Chondrocyte (in vitro differentiated cells): Measurements from ENCODE around the gene PTGFRN. TPM values are rescaled to one million over a fixed set of nuclear protein-coding genes. Genes with fewer than 3 reads are reported as not detected.

Experiments used
- DNase-seq: peaks from one replicate; pipeline ENCODE4 v3.0.0; 2021; ENCODE audit warnings: mixed read lengths, low spot score
- H3K27ac Mint-ChIP-seq: one replicate; pipeline ENCODE4 v1.8.0; 2021; ENCODE audit warnings: mild to moderate bottlenecking, moderate library complexity, mixed read lengths; ENCODE audit not compliant: unreplicated experiment
- H3K27me3 Mint-ChIP-seq: 2 replicates; pipeline ENCODE4 v1.8.0; 2021; ENCODE audit warnings: low read depth, mixed read lengths
- H3K36me3 Mint-ChIP-seq: 2 replicates; pipeline ENCODE4 v1.8.0; 2021; ENCODE audit warnings: low read depth, mixed read lengths
- H3K4me1 Mint-ChIP-seq: 2 replicates; pipeline ENCODE4 v1.8.0; 2021; ENCODE audit warnings: low read depth, mild to moderate bottlenecking, mixed read lengths
- H3K4me3 Mint-ChIP-seq: one replicate; pipeline ENCODE4 v1.8.0; 2021; ENCODE audit warnings: mild to moderate bottlenecking, moderate library complexity, mixed read lengths; ENCODE audit not compliant: unreplicated experiment
- H3K9me3 Mint-ChIP-seq: 2 replicates; pipeline ENCODE4 v1.8.0; 2021; ENCODE audit warnings: low read depth, mixed read lengths
- CTCF ChIP-seq: fragments of 200-600 bp; sonication (generic); IDR thresholded peaks from 2 replicates; pipeline ENCODE4 v1.5.0; 2021; ENCODE audit warnings: antibody characterized with exemption, mild to moderate bottlenecking, moderate library complexity
- total RNA-seq: library from RNA; stranded (reverse); gene quantifications from 3 replicates; pipeline ENCODE4 v1.2.1, GENCODE V29; 2021

PTGFRN gene
- total RNA-seq, 1 donor from 2014 or later, result 117 TPM

- H3K36me3 Mint-ChIP-seq, result no peaks in the 10 kb centered on the region
- peaks cover 25% of the 10 kb centered on the region for H3K4me1 Mint-ChIP-seq
- no peaks in the 10 kb centered on the region for H3K27me3 Mint-ChIP-seq
- no peaks in the 10 kb centered on the region for H3K9me3 Mint-ChIP-seq
- no peak for TF ChIP-seq CTCF
- H3K27ac Mint-ChIP-seq, result peak overlapping the region; percentile 83
- H3K4me3 Mint-ChIP-seq, result no peak overlapping the region
- no peak for DNase-seq
Observed at GRCh38 chr1:117026361-117026760, 116.6 kb downstream of the PTGFRN start.

- Mint-ChIP-seq H3K36me3 (no peaks in the 10 kb centered on the region), H3K9me3 (no peaks in the 10 kb centered on the region), H3K4me1 (peaks cover 17% of the 10 kb centered on the region), H3K27me3 (no peaks in the 10 kb centered on the region), H3K27ac (no peak overlapping the region), H3K4me3 (no peak overlapping the region)
- no peak for TF ChIP-seq CTCF
- DNase-seq, result no peak
Observed at GRCh38 chr1:117029685-117030084, 120.0 kb downstream of the PTGFRN start.

- no peak overlapping the region for H3K4me3 Mint-ChIP-seq
- no peak for DNase-seq
- no peaks in the 10 kb centered on the region for H3K27me3 Mint-ChIP-seq
- TF ChIP-seq CTCF, result no peak
- no peaks in the 10 kb centered on the region for H3K9me3 Mint-ChIP-seq
- H3K36me3 Mint-ChIP-seq, result no peaks in the 10 kb centered on the region
- H3K4me1 Mint-ChIP-seq, result peaks cover 15% of the 10 kb centered on the region
- no peak overlapping the region for H3K27ac Mint-ChIP-seq
Observed at GRCh38 chr1:117030271-117030877, 120.7 kb downstream of the PTGFRN start.

GRCh38 chr1:117032266-117032665, 122.5 kb downstream of the PTGFRN start:
- TF ChIP-seq CTCF, result no peak
- H3K36me3 Mint-ChIP-seq, result no peaks in the 10 kb centered on the region
- no peaks in the 10 kb centered on the region for H3K27me3 Mint-ChIP-seq
- no peak overlapping the region for H3K4me3 Mint-ChIP-seq
- DNase-seq, result no peak
- H3K9me3 Mint-ChIP-seq, result no peaks in the 10 kb centered on the region
- no peak overlapping the region for H3K27ac Mint-ChIP-seq
- no peaks in the 10 kb centered on the region for H3K4me1 Mint-ChIP-seq

GRCh38 chr1:117032681-117033539, 123.2 kb downstream of the PTGFRN start:
- no peak for TF ChIP-seq CTCF
- no peak overlapping the region for H3K4me3 Mint-ChIP-seq
- no peaks in the 10 kb centered on the region for H3K27me3 Mint-ChIP-seq
- no peaks in the 10 kb centered on the region for H3K36me3 Mint-ChIP-seq
- H3K27ac Mint-ChIP-seq, result no peak overlapping the region
- DNase-seq, result no peak
- H3K4me1 Mint-ChIP-seq, result peaks cover 3% of the 10 kb centered on the region
- no peaks in the 10 kb centered on the region for H3K9me3 Mint-ChIP-seq
